Skeletal muscle satellite cell (primary cell): Measurements from ENCODE around the gene GPR17.

Experiments used
- H3K27me3 ChIP-seq: 2 replicates; pipeline ENCODE4 v1.7.0; 2013; ENCODE audit warnings: low read length; ENCODE audit not compliant: control insufficient read depth, insufficient read depth
- H3K36me3 ChIP-seq: 2 replicates; pipeline ENCODE4 v1.7.0; 2013; ENCODE audit warnings: mild to moderate bottlenecking, control low read depth, low read length; ENCODE audit not compliant: insufficient read depth
- H3K4me1 ChIP-seq: 2 replicates; pipeline ENCODE4 v1.7.0; 2013; ENCODE audit warnings: low read length; ENCODE audit not compliant: control insufficient read depth, insufficient read depth
- H3K4me2 ChIP-seq: 2 replicates; pipeline ENCODE4 v1.7.0; 2013; ENCODE audit warnings: mild to moderate bottlenecking, low read length
- H3K4me3 ChIP-seq: 2 replicates; pipeline ENCODE4 v1.7.0; 2013; ENCODE audit warnings: low read length
- H3K9ac ChIP-seq: 2 replicates; pipeline ENCODE4 v1.7.0; 2013; ENCODE audit warnings: mild to moderate bottlenecking, low read depth, low read length, moderate library complexity
- H3K9me3 ChIP-seq: replicated peaks from 2 replicates; pipeline ENCODE4 v1.7.0; 2013; ENCODE audit warnings: mild to moderate bottlenecking, control low read depth, low read length

The GPR17 gene

DNA sequence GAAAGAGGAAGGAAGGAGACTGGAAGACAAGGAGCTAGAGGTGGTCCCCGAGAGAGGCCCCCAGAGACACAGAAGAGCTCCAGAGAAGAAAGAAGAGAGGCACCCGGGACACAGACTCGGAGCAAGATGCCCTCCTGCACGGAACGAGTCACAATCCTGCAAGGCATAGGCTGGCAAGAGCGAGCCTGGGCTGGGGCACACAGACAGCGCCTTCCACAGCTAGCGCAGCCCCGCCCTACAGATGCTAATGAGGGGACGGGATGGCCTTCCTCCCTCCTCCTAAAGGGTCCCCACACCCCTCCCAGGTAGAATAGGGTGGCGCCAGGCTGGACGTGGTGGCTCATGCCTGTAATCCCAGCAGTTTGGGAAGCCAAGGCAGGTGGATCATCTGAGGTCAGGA, 19.8 kb upstream of the GPR17 start:
- Histone ChIP-seq H3K9ac (no peak overlapping the region), H3K4me3 (no peak overlapping the region), H3K4me2 (no peak overlapping the region), H3K27me3 (no peaks in the 10 kb centered on the region), H3K9me3 (no peaks in the 10 kb centered on the region), H3K4me1 (peaks cover 14% of the 10 kb centered on the region), H3K36me3 (peaks cover 7% of the 10 kb centered on the region)

- Histone ChIP-seq H3K36me3 (peaks cover 7% of the 10 kb centered on the region), H3K4me1 (peaks cover 14% of the 10 kb centered on the region), H3K4me3 (no peak overlapping the region), H3K9me3 (no peaks in the 10 kb centered on the region), H3K9ac (no peak overlapping the region), H3K4me2 (no peak overlapping the region), H3K27me3 (no peaks in the 10 kb centered on the region)
These were observed 18.8 kb upstream of the GPR17 start for GRCh38 chr2:127626917-127627739.

- Histone ChIP-seq H3K9ac (no peak overlapping the region), H3K4me1 (peaks cover 13% of the 10 kb centered on the region), H3K9me3 (no peaks in the 10 kb centered on the region), H3K4me3 (no peak overlapping the region), H3K36me3 (peaks cover 7% of the 10 kb centered on the region), H3K4me2 (no peak overlapping the region), H3K27me3 (no peaks in the 10 kb centered on the region)
These were observed 18.0 kb upstream of the GPR17 start for GRCh38 chr2:127627740-127628571.

DNA sequence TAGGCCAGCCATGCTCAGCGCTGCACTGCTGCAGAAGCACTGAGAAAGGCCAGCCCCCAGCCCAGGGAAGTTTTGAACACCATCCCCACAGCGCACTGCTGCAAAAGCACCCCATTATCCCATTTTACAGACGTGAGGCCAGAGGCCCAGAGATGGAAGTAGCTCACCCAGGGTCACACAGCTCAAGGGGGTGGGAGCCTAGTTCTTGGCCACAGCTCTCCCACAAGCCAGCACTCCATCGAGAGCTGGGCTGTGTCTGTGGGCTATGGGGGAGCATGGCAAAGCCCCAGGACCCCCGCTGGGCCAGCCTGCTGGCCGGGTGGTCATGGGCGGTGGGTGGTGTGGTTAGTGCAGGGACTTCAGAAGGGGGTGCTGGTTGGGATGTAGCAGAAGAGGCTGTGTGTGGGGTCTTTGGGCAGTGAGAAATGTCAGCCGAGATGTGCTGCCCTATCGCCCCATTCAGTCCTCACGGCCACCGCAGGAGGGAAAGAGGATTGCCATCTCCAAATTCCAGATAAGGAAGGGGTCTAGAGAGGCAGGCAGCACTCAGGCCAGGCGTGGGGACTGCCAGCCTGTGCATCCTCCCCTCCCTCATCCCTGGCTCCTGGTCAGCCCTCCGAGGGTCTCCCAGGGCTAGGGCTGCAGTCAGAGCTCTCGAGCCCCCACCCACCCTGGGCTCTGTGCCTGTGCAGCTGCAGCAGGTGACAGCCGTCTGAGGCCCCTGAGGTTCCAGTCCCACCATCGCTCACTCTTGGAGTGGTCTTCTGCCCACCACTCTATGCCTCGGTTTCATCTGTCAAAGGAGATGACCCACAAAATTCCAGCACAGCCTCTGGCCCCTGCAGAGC, 17.0 kb upstream of the GPR17 start:
- Histone ChIP-seq H3K36me3 (peaks cover 5% of the 10 kb centered on the region), H3K27me3 (no peaks in the 10 kb centered on the region), H3K9ac (no peak overlapping the region), H3K9me3 (no peaks in the 10 kb centered on the region), H3K4me2 (no peak overlapping the region), H3K4me1 (peaks cover 10% of the 10 kb centered on the region), H3K4me3 (no peak overlapping the region)

DNA sequence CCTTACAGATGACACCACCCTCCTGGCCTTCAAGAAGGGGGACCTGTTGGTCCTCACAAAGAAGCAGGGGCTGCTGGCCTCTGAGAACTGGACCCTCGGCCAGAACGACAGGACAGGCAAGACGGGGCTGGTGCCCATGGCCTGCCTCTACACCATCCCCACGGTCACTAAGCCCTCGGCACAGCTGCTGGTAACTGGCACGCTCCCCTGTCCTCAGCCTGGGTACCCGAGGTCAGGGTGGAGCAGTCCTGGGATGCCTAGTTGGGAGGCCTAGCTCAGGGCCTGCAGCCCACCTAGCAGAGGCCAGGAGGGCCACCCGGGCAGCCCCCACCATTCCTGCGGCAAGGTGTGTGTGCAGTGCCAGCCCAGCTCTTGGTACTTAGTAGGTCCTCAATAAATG, 16.3 kb upstream of the GPR17 start:
- H3K4me2 ChIP-seq = no peak overlapping the region
- H3K27me3 ChIP-seq = no peaks in the 10 kb centered on the region
- peaks cover 13% of the 10 kb centered on the region for H3K4me1 ChIP-seq
- H3K36me3 ChIP-seq = no peaks in the 10 kb centered on the region
- no peak overlapping the region for H3K4me3 ChIP-seq
- no peak overlapping the region for H3K9ac ChIP-seq
- no peaks in the 10 kb centered on the region for H3K9me3 ChIP-seq

DNA sequence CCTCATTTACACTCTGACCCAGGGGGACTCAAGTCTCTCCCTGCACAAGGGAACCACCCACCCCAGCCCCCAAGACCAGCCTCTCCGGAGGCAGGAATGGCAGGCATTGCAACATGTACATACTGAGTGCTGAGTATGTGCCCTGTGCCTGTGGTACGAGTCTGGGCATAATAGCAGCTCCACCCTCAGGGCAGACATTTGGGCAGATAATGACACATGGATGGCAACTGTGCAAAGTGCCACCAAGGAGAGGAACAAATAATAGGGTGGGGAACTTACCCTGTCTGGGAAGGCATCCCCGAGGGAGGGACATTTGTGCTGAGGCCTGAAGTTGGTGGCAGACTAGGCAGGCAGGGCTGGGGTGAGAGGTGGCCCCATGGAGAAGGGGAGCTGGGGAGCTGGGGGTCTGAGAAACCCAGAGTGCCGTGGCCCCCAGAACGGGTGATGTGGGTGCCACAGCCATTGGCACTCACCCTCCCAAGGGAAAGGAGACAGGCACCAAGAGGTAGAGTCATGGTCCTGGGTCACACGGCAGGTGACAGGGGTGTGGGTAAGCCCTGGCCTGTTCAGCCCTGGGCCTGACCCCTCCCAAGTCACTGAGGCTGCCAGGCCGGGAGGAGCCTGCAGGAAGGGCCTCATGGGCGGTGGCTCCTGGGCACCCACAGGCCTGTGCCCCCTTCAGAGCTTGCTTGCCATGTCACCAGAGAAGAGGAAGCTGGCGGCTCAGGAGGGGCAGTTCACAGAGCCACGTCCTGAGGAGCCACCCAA, 15.7 kb upstream of the GPR17 start:
- peaks cover 13% of the 10 kb centered on the region for H3K4me1 ChIP-seq
- H3K36me3 ChIP-seq = no peaks in the 10 kb centered on the region
- no peak overlapping the region for H3K4me2 ChIP-seq
- no peak overlapping the region for H3K9ac ChIP-seq
- no peaks in the 10 kb centered on the region for H3K27me3 ChIP-seq
- no peaks in the 10 kb centered on the region for H3K9me3 ChIP-seq
- H3K4me3 ChIP-seq = no peak overlapping the region

DNA sequence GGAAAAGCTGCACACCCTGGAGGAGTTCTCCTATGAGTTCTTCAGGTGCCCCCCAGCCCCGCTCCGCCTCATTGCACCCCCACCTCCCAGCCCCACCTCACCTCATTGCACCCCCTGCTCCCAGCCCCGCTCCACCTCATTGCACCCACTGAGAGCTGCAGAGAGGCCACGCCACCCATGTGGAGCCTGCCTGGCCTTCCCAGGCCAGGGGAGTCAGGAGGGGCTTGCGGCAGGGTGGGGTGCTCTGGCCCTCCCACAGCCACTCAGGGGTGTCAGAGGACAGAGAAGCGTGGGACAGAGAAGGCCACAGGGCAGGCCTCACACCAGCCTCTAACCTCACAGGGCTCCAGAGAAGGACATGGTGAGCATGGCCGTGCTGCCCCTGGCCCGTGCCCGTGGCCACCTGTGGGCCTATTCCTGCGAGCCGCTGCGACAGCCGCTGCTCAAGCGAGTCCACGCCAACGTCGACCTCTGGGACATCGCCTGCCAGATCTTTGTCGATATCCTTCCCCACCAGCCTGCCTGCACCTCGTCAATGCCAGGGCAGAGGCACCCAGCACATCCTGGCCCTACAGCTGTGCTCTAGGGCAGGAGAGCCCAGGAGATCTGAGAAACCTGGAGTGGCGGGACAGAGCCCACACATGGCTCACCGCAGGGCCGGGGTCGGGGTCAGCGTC, 15.0 kb upstream of the GPR17 start:
- no peaks in the 10 kb centered on the region for H3K9me3 ChIP-seq
- no peak overlapping the region for H3K9ac ChIP-seq
- no peaks in the 10 kb centered on the region for H3K27me3 ChIP-seq
- H3K4me2 ChIP-seq = no peak overlapping the region
- H3K4me1 ChIP-seq = peaks cover 13% of the 10 kb centered on the region
- H3K36me3 ChIP-seq = peaks cover 3% of the 10 kb centered on the region
- no peak overlapping the region for H3K4me3 ChIP-seq

- Histone ChIP-seq H3K4me3 (no peak overlapping the region), H3K4me1 (peaks cover 13% of the 10 kb centered on the region), H3K36me3 (peaks cover 3% of the 10 kb centered on the region), H3K4me2 (no peak overlapping the region), H3K9me3 (no peaks in the 10 kb centered on the region), H3K27me3 (no peaks in the 10 kb centered on the region), H3K9ac (no peak overlapping the region)
These were observed 14.4 kb upstream of the GPR17 start for GRCh38 chr2:127631541-127631996.

DNA sequence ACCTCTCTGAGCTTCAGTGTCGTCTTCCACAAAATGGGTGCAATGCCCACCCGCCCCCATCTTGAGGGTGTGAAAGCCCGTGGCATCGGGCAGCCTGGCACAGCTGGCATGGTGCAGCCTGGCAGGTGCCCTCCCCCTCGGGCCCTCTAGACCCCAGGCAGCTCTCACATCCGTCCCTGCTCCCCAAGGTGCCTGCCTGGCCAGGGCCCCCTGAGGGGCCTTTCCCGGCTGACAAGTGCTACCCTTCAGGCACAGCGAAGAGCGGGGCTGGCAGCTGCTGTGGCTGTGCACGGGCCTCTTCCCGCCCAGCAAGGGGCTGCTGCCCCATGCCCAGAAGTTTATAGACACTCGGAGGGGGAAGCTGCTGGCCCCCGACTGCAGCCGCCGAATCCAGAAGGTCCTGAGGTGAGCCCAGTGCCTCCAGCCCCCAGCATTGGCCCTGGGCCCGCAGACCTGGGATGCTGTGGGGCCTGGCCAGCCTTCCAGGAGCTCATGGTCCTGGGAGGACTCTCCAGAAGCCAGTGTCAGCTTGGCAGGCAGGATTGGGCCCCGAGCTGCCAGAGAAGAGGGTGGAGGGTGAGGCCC, 13.9 kb upstream of the GPR17 start:
- no peak overlapping the region for H3K4me3 ChIP-seq

More for the DNA sequence above, 13.9 kb upstream of the GPR17 start:
- Histone ChIP-seq H3K9me3 (no peaks in the 10 kb centered on the region), H3K4me2 (no peak overlapping the region), H3K4me1 (peaks cover 16% of the 10 kb centered on the region), H3K36me3 (peaks cover 3% of the 10 kb centered on the region), H3K27me3 (no peaks in the 10 kb centered on the region), H3K9ac (no peak overlapping the region)
